ENCODE results near the gene CCDC187.

DNA sequence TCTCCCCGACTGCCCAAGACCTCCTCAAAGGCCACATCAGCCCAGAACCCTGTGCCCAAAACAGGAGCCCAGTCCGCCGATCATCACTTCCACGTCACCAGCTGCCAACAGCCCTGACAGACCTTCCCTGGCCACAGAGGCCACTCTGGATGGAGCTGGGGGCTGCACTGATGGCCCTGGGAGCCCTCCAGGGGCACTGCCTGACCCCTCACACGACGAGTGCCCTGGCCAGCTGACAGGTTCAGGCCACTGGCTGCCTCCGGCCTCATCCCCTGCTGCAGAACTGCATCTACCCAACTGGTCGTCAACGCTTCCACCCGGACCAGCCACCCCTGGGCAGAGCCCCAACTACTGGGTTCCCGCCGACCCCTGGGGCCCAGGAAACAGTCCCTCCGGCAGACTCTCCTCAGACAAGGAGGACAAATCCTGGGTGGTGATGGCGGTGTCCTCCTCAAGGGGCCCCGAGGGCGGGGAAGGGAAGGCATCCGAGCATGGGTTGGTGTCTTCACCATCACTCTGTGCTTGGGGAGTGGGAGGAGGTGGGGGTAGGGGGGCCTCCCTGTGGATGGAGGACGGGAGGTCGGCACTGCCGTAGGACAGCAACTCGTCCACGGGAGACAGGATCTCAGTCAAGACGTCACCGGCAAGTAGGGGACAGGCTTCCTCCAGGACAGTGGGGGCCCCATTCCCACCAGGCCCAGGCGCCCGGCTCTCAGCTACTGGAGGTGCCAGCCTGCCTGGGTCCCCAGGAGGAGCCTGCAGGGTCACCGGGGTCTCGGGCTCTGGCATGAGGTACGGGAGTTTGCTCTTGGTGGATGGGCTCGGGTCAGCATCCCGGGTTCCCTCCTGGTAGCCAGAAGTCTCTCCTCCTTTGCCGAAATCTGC lies 50.4 kb downstream of the CCDC187 start:
- TF ChIP-seq, protein P1, sequence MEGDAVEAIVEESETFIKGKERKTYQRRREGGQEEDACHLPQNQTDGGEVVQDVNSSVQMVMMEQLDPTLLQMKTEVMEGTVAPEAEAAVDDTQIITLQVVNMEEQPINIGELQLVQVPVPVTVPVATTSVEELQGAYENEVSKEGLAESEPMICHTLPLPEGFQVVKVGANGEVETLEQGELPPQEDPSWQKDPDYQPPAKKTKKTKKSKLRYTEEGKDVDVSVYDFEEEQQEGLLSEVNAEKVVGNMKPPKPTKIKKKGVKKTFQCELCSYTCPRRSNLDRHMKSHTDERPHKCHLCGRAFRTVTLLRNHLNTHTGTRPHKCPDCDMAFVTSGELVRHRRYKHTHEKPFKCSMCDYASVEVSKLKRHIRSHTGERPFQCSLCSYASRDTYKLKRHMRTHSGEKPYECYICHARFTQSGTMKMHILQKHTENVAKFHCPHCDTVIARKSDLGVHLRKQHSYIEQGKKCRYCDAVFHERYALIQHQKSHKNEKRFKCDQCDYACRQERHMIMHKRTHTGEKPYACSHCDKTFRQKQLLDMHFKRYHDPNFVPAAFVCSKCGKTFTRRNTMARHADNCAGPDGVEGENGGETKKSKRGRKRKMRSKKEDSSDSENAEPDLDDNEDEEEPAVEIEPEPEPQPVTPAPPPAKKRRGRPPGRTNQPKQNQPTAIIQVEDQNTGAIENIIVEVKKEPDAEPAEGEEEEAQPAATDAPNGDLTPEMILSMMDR (IDR thresholded peaks at IDR 0.05; ENCODE audit: poor library complexity, severe bottlenecking): no peak
- no peak for TF ChIP-seq TAF1 (IDR thresholded peaks at IDR 0.05; ENCODE audit: low read depth)
- TF ChIP-seq, protein P2, sequence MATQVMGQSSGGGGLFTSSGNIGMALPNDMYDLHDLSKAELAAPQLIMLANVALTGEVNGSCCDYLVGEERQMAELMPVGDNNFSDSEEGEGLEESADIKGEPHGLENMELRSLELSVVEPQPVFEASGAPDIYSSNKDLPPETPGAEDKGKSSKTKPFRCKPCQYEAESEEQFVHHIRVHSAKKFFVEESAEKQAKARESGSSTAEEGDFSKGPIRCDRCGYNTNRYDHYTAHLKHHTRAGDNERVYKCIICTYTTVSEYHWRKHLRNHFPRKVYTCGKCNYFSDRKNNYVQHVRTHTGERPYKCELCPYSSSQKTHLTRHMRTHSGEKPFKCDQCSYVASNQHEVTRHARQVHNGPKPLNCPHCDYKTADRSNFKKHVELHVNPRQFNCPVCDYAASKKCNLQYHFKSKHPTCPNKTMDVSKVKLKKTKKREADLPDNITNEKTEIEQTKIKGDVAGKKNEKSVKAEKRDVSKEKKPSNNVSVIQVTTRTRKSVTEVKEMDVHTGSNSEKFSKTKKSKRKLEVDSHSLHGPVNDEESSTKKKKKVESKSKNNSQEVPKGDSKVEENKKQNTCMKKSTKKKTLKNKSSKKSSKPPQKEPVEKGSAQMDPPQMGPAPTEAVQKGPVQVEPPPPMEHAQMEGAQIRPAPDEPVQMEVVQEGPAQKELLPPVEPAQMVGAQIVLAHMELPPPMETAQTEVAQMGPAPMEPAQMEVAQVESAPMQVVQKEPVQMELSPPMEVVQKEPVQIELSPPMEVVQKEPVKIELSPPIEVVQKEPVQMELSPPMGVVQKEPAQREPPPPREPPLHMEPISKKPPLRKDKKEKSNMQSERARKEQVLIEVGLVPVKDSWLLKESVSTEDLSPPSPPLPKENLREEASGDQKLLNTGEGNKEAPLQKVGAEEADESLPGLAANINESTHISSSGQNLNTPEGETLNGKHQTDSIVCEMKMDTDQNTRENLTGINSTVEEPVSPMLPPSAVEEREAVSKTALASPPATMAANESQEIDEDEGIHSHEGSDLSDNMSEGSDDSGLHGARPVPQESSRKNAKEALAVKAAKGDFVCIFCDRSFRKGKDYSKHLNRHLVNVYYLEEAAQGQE (IDR thresholded peaks at IDR 0.05; ENCODE audit: borderline replicate concordance): no peak
- TF ChIP-seq POLR2AphosphoS5 (IDR thresholded peaks at IDR 0.05): no peak
- no peak for TF ChIP-seq EZH2 (IDR thresholded peaks at IDR 0.05; ENCODE audit: borderline replicate concordance, insufficient read depth, low read length, poor library complexity, severe bottlenecking)
- TF ChIP-seq EP300 (conservative IDR thresholded peaks at IDR 0.05; ENCODE audit: poor library complexity, severe bottlenecking): no peak
- no peak for TF ChIP-seq RAD21 (conservative IDR thresholded peaks at IDR 0.05)

Data from neural cell (in vitro differentiated cells).